ENCODE results near the gene NUDT1.

- TF ChIP-seq, protein P1, sequence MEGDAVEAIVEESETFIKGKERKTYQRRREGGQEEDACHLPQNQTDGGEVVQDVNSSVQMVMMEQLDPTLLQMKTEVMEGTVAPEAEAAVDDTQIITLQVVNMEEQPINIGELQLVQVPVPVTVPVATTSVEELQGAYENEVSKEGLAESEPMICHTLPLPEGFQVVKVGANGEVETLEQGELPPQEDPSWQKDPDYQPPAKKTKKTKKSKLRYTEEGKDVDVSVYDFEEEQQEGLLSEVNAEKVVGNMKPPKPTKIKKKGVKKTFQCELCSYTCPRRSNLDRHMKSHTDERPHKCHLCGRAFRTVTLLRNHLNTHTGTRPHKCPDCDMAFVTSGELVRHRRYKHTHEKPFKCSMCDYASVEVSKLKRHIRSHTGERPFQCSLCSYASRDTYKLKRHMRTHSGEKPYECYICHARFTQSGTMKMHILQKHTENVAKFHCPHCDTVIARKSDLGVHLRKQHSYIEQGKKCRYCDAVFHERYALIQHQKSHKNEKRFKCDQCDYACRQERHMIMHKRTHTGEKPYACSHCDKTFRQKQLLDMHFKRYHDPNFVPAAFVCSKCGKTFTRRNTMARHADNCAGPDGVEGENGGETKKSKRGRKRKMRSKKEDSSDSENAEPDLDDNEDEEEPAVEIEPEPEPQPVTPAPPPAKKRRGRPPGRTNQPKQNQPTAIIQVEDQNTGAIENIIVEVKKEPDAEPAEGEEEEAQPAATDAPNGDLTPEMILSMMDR (conservative IDR thresholded peaks at IDR 0.05 in 1 of 2, IDR thresholded peaks at IDR 0.05 in 1 of 2; ENCODE audit: low read depth in 1 of 2, low read length in 2 of 2): no peak
- TF ChIP-seq EZH2 (IDR thresholded peaks at IDR 0.05; ENCODE audit: low read length, missing control alignments): no peak
Observed at GRCh38 chr7:2230882-2231281, 11.1 kb upstream of the NUDT1 start.
